C4-2B (cell line): ENCODE results near the gene PLXNA4.

Experiments used
- H3K27ac ChIP-seq: fragments of 450-650 bp; 2 replicates; pipeline ENCODE4 v1.5.1; 2017
- ZFX ChIP-seq: fragments of 450-650 bp; IDR thresholded peaks from 2 replicates; pipeline ENCODE4 v1.6.1; 2017
- TF ChIP-seq, protein P1 (sequence below): fragments of 450-650 bp; conservative IDR thresholded peaks from 2 replicates; pipeline ENCODE4 v1.5.1; 2017; ENCODE audit warnings: mild to moderate bottlenecking

The PLXNA4 gene

DNA sequence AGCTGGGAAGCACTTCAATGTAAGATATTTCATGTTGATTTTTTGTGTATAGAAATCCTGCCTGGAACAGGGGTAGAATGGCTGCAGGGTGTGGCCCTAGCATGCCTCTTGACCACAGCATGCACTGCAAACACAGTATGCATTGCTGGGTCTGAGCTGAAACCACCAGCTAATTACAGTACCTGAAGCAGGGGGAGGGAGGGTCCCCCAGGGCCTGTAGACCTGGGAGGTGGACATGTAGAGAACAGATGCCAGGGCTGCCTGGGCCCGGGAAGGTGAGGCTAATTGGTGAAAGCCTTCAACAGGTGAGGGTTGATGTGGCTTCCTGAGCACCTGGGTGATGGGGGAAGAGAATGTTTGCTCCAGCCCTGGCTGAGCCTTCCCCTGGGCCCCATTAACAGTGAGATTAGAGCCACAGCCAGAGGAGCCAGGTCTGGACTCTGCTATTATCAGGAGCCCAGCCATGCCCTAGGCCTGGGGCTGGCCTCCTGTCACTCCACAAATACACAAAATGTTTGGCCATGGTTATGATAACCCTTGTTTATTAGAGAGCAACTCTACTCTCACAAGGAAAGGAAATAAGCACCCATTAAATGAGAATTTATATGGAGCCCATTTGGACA is 83.3 kb downstream of the PLXNA4 start:
- TF ChIP-seq, protein P1, sequence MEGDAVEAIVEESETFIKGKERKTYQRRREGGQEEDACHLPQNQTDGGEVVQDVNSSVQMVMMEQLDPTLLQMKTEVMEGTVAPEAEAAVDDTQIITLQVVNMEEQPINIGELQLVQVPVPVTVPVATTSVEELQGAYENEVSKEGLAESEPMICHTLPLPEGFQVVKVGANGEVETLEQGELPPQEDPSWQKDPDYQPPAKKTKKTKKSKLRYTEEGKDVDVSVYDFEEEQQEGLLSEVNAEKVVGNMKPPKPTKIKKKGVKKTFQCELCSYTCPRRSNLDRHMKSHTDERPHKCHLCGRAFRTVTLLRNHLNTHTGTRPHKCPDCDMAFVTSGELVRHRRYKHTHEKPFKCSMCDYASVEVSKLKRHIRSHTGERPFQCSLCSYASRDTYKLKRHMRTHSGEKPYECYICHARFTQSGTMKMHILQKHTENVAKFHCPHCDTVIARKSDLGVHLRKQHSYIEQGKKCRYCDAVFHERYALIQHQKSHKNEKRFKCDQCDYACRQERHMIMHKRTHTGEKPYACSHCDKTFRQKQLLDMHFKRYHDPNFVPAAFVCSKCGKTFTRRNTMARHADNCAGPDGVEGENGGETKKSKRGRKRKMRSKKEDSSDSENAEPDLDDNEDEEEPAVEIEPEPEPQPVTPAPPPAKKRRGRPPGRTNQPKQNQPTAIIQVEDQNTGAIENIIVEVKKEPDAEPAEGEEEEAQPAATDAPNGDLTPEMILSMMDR: no peak
- no peak for TF ChIP-seq ZFX
- H3K27ac ChIP-seq: no peak overlapping the region

DNA sequence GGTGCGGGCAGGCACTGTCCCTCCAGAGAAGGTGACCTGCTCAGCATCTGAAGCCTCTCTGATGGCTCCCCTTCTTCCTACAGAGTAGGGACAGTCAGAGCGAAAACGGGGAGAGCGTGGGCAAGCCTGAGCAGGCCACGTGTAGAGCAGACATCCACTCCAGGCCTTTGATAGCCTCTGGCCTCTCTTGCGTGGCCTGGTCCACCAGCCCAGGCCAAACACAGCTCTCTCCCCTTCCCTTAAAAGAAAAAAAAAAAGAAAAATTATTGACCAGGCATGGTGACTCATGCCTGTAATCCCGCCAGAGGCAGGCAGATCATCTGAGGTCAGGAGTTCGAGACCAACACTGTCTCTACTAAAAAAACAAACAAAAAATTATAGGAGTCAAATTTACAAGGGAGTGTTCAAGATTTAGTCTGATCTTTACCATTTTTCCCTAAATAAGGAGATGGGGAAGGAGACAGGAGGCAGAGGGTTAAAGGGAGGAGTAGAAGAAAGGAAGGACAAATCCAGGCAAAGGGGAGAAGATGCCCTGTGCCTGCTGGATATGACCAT is 84.8 kb downstream of the PLXNA4 start:
- TF ChIP-seq, protein P1: no peak
- TF ChIP-seq ZFX: no peak
- no peak overlapping the region for H3K27ac ChIP-seq

DNA sequence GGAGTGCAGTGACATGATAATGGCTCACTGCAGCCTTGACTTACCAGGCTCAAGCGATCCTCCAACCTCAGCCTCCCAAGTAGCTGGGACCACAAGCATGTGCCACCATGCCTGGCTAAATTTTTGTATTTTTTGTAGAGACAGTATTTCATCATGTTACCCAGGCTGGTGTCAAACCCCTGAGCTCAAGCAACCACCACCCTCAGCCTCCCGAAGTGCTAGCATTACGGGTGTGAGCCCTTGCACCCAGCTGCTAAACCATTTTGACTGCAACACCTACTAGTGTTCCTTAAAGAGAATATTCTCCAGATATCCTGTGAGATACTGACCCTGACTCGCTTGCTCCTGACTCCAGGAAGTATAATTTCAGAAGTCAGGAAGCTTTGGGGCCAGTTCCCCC is 85.8 kb downstream of the PLXNA4 start:
- no peak for TF ChIP-seq ZFX
- TF ChIP-seq, protein P1: no peak
- no peak overlapping the region for H3K27ac ChIP-seq

DNA sequence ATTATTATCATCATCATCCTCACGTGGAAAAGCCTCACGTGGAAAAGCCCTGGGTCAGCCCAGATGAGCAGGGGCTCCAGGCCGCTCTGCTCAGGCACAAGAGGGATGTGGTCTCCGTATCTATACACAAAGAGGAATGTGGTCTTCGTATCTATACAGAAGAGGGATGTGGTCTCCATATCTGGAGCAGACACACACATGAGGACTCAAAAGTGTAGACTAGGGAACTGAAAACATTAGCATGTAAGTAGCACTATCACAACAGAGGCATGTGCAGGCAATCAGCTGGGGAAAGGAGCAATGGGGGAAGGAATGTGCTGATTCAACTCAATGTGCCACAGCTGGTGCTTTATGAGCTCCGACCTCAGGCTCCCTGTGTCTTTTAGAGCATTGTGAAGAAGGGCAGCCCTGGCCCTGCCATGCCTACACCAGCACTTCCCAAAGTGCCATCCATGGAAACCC is 86.5 kb downstream of the PLXNA4 start:
- H3K27ac ChIP-seq: no peak overlapping the region
- TF ChIP-seq, protein P1: no peak
- no peak for TF ChIP-seq ZFX

DNA sequence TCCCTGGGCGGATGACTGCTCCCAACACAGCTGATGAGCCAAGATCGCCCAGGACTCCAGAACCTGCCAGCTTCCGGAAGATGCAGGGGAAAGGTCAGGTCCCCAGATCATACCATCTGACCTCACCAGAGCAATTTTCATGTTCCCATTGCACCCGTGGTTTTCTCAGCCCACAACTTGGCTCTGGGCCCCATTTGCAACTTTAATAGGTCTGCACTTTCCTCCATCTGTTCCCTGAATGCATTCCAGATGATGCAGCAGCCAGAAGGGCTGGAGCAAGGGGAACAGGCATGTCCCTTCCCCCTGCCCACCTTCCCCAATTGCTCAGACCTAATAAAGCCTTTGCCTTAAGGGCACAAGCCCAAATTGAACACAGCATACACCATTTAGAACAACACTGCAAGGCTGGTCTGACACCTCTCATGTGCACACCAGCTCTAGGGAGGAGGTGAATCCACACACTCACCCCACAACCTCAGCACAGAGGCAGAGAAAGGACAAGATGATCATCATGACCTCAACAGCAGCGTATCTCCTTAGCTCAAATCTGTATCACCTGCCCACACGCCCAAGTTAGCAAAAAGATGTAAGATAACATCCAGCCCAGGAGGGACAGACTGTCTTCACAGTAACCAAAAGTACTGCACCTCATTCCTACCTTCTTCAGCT is 87.5 kb downstream of the PLXNA4 start:
- no peak overlapping the region for H3K27ac ChIP-seq
- TF ChIP-seq, protein P1: no peak
- TF ChIP-seq ZFX: no peak

DNA sequence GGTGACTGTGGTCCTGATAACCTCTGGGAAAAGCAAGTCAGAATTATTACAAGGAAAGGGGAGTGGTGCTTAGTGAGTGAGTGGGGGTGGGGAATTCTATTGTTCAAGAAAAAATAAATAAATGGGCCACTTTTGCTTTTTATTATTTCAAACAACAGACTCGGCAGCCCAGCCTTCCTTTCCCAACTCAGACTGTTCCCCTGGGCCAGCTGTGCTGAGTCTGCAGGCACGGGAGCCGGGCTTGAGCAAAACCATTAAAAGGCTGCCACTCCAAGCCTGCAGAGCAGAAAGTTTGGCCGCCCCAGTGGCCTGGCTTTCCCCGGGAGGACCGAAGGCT is 90.0 kb downstream of the PLXNA4 start:
- H3K27ac ChIP-seq: no peak overlapping the region
- TF ChIP-seq, protein P1: no peak
- no peak for TF ChIP-seq ZFX

DNA sequence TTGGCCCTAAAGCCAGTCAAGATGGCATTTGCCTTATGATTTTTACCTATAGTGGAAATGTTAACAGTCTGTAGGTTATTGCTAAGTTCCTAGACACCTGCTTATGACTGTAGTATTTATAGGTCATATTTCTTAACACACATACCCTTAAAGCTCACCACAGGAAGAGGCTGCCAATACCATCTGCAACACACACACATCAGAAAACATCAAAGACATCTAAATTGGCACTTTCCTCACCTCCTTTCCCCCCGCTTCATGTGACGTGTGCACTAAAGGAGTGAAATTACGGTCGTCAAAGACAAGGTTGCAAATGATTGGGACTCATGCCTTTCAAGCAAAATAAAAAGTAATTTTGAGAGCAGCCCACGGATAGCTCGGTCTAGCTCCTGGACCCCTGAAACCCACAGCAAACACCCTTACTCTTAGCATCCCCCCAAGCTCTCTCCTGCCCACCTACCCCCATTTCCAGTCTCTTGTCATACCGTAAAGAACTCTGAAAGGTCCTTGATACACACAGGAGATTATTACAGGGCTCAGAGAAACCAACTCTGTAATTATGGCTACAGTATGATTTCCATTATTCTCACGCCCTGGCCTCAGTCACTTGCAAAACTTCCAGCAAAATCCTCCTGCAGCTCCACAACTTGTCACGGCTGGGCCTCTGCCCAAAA is 90.5 kb downstream of the PLXNA4 start:
- no peak for TF ChIP-seq ZFX
- TF ChIP-seq, protein P1: no peak
- no peak overlapping the region for H3K27ac ChIP-seq
